ENCODE measurements around the gene AKR7A2. TPM values are rescaled to one million over a fixed set of nuclear protein-coding genes. Genes with fewer than 3 reads are reported as not detected.

Gene AKR7A2
- total RNA-seq, 1 donor from 2014 or later: 30.3 TPM

DNA sequence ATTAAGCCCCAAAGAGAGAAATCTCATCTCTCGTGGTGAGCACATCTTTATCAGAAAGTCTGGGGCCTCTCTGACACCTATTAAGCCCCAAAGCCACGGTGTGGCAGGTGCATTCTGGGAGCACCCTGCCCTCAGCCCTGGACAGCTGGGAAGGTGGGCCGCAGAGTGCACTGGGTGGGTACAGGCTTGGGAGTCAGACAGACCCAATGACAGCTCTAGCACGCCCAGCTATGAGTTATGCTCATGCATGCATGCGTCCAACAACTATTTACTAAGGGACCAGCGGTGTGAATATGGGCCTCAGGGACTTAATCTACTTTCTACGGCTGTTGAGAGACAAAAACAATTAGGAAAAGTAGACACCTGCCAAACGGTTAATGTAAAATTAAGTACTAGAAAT lies 46.8 kb upstream of the AKR7A2 start:
- TF ChIP-seq EZH2 (IDR thresholded peaks at IDR 0.05; ENCODE audit: insufficient read depth, low read length): no peak
- TF ChIP-seq, protein P1, sequence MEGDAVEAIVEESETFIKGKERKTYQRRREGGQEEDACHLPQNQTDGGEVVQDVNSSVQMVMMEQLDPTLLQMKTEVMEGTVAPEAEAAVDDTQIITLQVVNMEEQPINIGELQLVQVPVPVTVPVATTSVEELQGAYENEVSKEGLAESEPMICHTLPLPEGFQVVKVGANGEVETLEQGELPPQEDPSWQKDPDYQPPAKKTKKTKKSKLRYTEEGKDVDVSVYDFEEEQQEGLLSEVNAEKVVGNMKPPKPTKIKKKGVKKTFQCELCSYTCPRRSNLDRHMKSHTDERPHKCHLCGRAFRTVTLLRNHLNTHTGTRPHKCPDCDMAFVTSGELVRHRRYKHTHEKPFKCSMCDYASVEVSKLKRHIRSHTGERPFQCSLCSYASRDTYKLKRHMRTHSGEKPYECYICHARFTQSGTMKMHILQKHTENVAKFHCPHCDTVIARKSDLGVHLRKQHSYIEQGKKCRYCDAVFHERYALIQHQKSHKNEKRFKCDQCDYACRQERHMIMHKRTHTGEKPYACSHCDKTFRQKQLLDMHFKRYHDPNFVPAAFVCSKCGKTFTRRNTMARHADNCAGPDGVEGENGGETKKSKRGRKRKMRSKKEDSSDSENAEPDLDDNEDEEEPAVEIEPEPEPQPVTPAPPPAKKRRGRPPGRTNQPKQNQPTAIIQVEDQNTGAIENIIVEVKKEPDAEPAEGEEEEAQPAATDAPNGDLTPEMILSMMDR (IDR thresholded peaks at IDR 0.05; ENCODE audit: insufficient read depth, low read depth, low read length): no peak
- Histone ChIP-seq H2AFZ (ENCODE audit: low read depth, low read length) (no peak overlapping the region), H3K9me3 (ENCODE audit: insufficient read depth, low read depth, low read length) (no peaks in the 10 kb centered on the region), H3K27me3 (ENCODE audit: insufficient read depth, low read length) (no peaks in the 10 kb centered on the region), H3K27ac (ENCODE audit: low read depth, low read length) (no peak overlapping the region), H3K4me2 (ENCODE audit: low read length) (no peak overlapping the region), H4K20me1 (ENCODE audit: insufficient read depth, low read length) (peaks cover 91% of the 10 kb centered on the region), H3K4me1 (ENCODE audit: insufficient read depth, low read length) (no peaks in the 10 kb centered on the region), H3K4me3 (ENCODE audit: insufficient read depth, low read depth, low read length) (no peak overlapping the region), H3K9ac (ENCODE audit: low read length) (no peak overlapping the region), H3K36me3 (ENCODE audit: insufficient read depth, low read length) (peaks cover 24% of the 10 kb centered on the region), H3K79me2 (ENCODE audit: insufficient read depth, low read length) (peaks cover 64% of the 10 kb centered on the region)
- H3K4me3 Mint-ChIP-seq (ENCODE audit: unreplicated experiment): no peak overlapping the region
- H3K4me1 Mint-ChIP-seq (ENCODE audit: low read depth, unreplicated experiment): peaks cover 14% of the 10 kb centered on the region
- DNase-seq (ENCODE audit: low read depth) (no peak), FAIRE-seq (no peak)
- H3K27me3 Mint-ChIP-seq (ENCODE audit: low read depth, unreplicated experiment): no peaks in the 10 kb centered on the region
- no peaks in the 10 kb centered on the region for H3K9me3 Mint-ChIP-seq (ENCODE audit: unreplicated experiment)
- H3K27ac Mint-ChIP-seq (ENCODE audit: unreplicated experiment): no peak overlapping the region
- H3K36me3 Mint-ChIP-seq (ENCODE audit: low read depth, unreplicated experiment): peaks cover 19% of the 10 kb centered on the region

DNA sequence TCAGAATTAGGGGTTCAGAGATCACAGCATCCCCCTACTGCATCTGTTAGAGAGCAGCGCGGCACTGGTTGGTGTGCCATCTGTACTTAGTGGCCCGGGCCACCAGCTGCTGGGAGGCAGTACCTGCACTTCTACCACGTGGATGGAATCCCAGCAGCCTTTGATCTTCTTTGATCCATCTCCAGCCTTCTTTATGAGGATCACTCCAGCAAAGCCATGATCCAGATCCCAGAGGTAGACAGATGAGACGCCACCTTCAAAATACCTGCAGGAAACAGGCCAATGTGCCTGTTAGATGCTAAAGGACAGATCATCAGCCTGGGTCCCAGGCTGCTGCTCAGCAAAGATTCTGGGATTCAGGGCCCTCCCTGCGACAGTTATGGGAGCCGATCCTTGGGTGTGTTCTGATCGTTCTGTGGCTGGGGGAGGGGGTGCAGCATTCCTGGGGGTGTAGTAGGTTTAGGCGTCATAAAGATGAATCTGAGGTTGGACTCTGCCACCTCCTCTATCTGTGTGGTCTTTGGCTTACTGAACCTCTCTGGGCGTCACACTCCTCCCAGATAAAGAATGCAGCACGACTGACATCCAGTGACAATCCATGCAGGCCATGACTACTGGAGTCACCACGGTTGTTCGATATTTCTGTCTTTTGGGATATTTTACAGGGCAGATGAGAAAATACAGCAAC lies 45.5 kb upstream of the AKR7A2 start:
- Histone ChIP-seq H3K4me3 (ENCODE audit: insufficient read depth, low read depth, low read length) (no peak overlapping the region), H4K20me1 (ENCODE audit: insufficient read depth, low read length) (peaks cover 91% of the 10 kb centered on the region), H3K36me3 (ENCODE audit: insufficient read depth, low read length) (peaks cover 30% of the 10 kb centered on the region), H3K27ac (ENCODE audit: low read depth, low read length) (no peak overlapping the region), H3K9me3 (ENCODE audit: insufficient read depth, low read depth, low read length) (no peaks in the 10 kb centered on the region), H3K4me2 (ENCODE audit: low read length) (no peak overlapping the region), H3K4me1 (ENCODE audit: insufficient read depth, low read length) (no peaks in the 10 kb centered on the region), H3K9ac (ENCODE audit: low read length) (no peak overlapping the region), H2AFZ (ENCODE audit: low read depth, low read length) (no peak overlapping the region), H3K27me3 (ENCODE audit: insufficient read depth, low read length) (no peaks in the 10 kb centered on the region), H3K79me2 (ENCODE audit: insufficient read depth, low read length) (peaks cover 64% of the 10 kb centered on the region)
- no peaks in the 10 kb centered on the region for H3K27me3 Mint-ChIP-seq (ENCODE audit: low read depth, unreplicated experiment)
- H3K4me3 Mint-ChIP-seq (ENCODE audit: unreplicated experiment): no peak overlapping the region
- peaks cover 16% of the 10 kb centered on the region for H3K4me1 Mint-ChIP-seq (ENCODE audit: low read depth, unreplicated experiment)
- H3K27ac Mint-ChIP-seq (ENCODE audit: unreplicated experiment): peak overlapping the region; percentile 53
- H3K9me3 Mint-ChIP-seq (ENCODE audit: unreplicated experiment): no peaks in the 10 kb centered on the region
- TF ChIP-seq, protein P1 (IDR thresholded peaks at IDR 0.05; ENCODE audit: insufficient read depth, low read depth, low read length): no peak
- no peak for TF ChIP-seq EZH2 (IDR thresholded peaks at IDR 0.05; ENCODE audit: insufficient read depth, low read length)
- peaks cover 16% of the 10 kb centered on the region for H3K36me3 Mint-ChIP-seq (ENCODE audit: low read depth, unreplicated experiment)
- FAIRE-seq: no peak
- no peak for DNase-seq (ENCODE audit: low read depth)

DNA sequence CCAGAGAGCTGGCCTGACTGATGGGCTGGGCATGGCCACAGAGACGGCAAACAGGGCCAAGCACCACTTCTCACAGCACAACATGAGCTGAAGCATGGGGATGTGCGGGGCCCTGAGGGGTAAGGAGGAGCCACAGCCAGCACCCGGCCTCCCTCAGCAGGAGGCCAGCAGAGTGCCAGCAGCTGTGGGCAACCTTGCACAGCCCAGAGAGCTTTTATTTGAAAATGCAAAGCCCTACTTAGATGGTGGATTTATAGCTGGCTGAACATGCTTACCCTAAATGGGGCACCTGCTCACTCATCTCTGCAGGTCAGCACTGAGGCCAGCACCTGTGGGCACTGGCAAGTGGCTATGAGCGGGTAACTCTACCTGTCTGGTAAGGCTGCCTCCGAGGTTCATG lies 44.3 kb upstream of the AKR7A2 start:
- FAIRE-seq (no peak), DNase-seq (ENCODE audit: low read depth) (no peak)
- peaks cover 93% of the 10 kb centered on the region for H4K20me1 ChIP-seq (ENCODE audit: insufficient read depth, low read length)
- peaks cover 33% of the 10 kb centered on the region for H3K36me3 ChIP-seq (ENCODE audit: insufficient read depth, low read length)
- no peaks in the 10 kb centered on the region for H3K27me3 ChIP-seq (ENCODE audit: insufficient read depth, low read length)
- TF ChIP-seq EZH2 (IDR thresholded peaks at IDR 0.05; ENCODE audit: insufficient read depth, low read length): no peak
- TF ChIP-seq, protein P1 (IDR thresholded peaks at IDR 0.05; ENCODE audit: insufficient read depth, low read depth, low read length): no peak
- H3K9me3 ChIP-seq (ENCODE audit: insufficient read depth, low read depth, low read length): no peaks in the 10 kb centered on the region
- H3K27ac ChIP-seq (ENCODE audit: low read depth, low read length): no peak overlapping the region
- no peak overlapping the region for H3K9ac ChIP-seq (ENCODE audit: low read length)
- peaks cover 54% of the 10 kb centered on the region for H3K79me2 ChIP-seq (ENCODE audit: insufficient read depth, low read length)
- Mint-ChIP-seq H3K4me1 (ENCODE audit: low read depth, unreplicated experiment) (peaks cover 10% of the 10 kb centered on the region), H3K27me3 (ENCODE audit: low read depth, unreplicated experiment) (no peaks in the 10 kb centered on the region), H3K4me3 (ENCODE audit: unreplicated experiment) (no peak overlapping the region), H3K27ac (ENCODE audit: unreplicated experiment) (no peak overlapping the region), H3K9me3 (ENCODE audit: unreplicated experiment) (no peaks in the 10 kb centered on the region), H3K36me3 (ENCODE audit: low read depth, unreplicated experiment) (peaks cover 20% of the 10 kb centered on the region)
- H3K4me1 ChIP-seq (ENCODE audit: insufficient read depth, low read length): no peaks in the 10 kb centered on the region
- H2AFZ ChIP-seq (ENCODE audit: low read depth, low read length): no peak overlapping the region
- no peak overlapping the region for H3K4me3 ChIP-seq (ENCODE audit: insufficient read depth, low read depth, low read length)
- no peak overlapping the region for H3K4me2 ChIP-seq (ENCODE audit: low read length)
